Measurements from ENCODE around the gene B3GALNT2. TPM values are rescaled to one million over a fixed set of nuclear protein-coding genes. Genes with fewer than 3 reads are reported as not detected.

The B3GALNT2 gene
- total RNA-seq, 2 experiments from 2014 or later, result 10.1 to 12.0 TPM

GRCh38 chr1:235407419-235407818 is 96.8 kb downstream of the B3GALNT2 start:
- Mint-ChIP-seq H3K4me1 (no peaks in the 10 kb centered on the region), H3K27ac (no peak overlapping the region), H3K27me3 (no peaks in the 10 kb centered on the region), H3K9me3 (ENCODE audit: low read depth) (no peaks in the 10 kb centered on the region), H3K36me3 (ENCODE audit: low read depth) (peaks cover 2% of the 10 kb centered on the region), H3K4me3 (no peak overlapping the region)
- ChIA-PET POLR2A (no interaction called here), CTCF (interaction anchor here (1.5 kb wide), 1 partner anchor 264 kb away, joined by 7 read pairs; no protein-coding TSS in a partner anchor)
- intact Hi-C loops (cut with DNase I, micrococcal nuclease), result no loop called here
- ATAC-seq (no peak), DNase-seq (no peak)

GRCh38 chr1:235404190-235404589 is 100.1 kb downstream of the B3GALNT2 start:
- ATAC-seq (no peak), DNase-seq (no peak)
- Mint-ChIP-seq H3K4me3 (no peak overlapping the region), H3K36me3 (ENCODE audit: low read depth) (peaks cover 6% of the 10 kb centered on the region), H3K9me3 (ENCODE audit: low read depth) (no peaks in the 10 kb centered on the region), H3K27ac (no peak overlapping the region), H3K27me3 (no peaks in the 10 kb centered on the region), H3K4me1 (peaks cover 2% of the 10 kb centered on the region)
- POLR2A ChIA-PET, result no interaction called here
- CTCF ChIA-PET, result interaction anchor here (0.7 kb wide), 1 partner anchor 12 kb away, joined by 4 read pairs; no protein-coding TSS in a partner anchor
- intact Hi-C loops (cut with DNase I, micrococcal nuclease), result no loop called here

DNA sequence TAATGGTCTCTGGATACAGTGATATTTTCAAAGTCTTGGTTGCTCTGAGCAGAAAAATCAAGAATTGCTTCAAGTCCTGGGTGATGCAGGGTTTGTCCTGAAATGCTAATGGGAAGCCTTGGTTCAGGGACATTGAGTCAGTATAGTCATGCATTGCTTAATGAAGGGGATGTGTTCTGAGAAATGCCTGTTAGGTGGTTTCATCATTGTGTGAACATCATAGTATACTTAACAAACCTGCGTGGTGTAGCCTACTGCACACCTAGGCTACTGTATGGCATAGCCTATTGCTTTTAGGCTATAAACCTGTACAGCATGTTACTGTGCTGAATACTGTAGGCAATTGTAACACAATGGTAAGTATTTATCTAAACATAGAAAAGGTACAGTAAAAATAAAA is 100.7 kb downstream of the B3GALNT2 start:
- intact Hi-C loops (cut with DNase I, micrococcal nuclease), result no loop called here
- no peaks in the 10 kb centered on the region for H3K9me3 Mint-ChIP-seq (ENCODE audit: low read depth)
- ATAC-seq, result no peak
- H3K4me3 Mint-ChIP-seq, result no peak overlapping the region
- POLR2A ChIA-PET, result no interaction called here
- CTCF ChIA-PET, result no interaction called here
- H3K27ac Mint-ChIP-seq, result no peak overlapping the region
- H3K4me1 Mint-ChIP-seq, result peaks cover 2% of the 10 kb centered on the region
- H3K27me3 Mint-ChIP-seq, result no peaks in the 10 kb centered on the region
- H3K36me3 Mint-ChIP-seq (ENCODE audit: low read depth), result peaks cover 6% of the 10 kb centered on the region
- DNase-seq, result no peak

DNA sequence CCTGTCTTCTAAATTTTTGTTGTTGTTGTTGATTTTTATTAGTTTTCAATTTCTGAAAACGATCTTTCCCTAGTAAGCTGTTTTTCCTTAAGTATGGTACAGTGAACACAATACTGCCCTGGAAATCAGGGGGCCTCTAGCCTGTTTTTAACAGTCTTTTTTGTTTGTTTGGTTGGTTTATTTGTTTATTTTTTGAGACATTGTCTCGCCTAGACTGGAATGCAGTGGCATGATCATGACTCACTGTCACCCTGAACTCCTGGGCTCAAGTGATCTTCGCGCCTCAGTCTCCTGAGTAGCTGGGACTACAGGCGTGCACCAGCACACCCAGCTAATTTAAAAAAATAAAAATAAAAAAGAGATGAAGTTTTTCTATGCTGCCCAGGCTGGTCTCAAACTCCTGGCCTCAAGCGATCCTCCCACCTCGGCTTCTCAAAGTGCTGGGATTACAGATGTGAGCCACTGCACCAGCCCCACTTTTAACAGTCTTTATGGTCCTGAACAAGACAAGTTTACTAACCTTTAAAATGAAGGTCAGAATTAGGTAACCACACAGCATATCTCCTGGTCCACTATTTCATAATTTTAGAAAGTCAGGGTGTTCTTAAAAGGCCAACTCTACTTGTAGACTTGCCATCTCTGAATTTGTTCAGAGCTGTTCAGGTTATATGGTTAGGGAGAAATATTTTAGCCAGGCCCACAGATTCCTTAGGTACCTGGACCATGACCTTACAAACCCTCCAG is 101.6 kb downstream of the B3GALNT2 start:
- H3K9me3 Mint-ChIP-seq (ENCODE audit: low read depth), result no peaks in the 10 kb centered on the region
- no peak overlapping the region for H3K27ac Mint-ChIP-seq
- peaks cover 2% of the 10 kb centered on the region for H3K4me1 Mint-ChIP-seq
- H3K36me3 Mint-ChIP-seq (ENCODE audit: low read depth), result peaks cover 7% of the 10 kb centered on the region
- ATAC-seq, result no peak
- intact Hi-C loops (cut with DNase I, micrococcal nuclease), result no loop called here
- H3K27me3 Mint-ChIP-seq, result no peaks in the 10 kb centered on the region
- CTCF ChIA-PET, result no interaction called here
- H3K4me3 Mint-ChIP-seq, result no peak overlapping the region
- no peak for DNase-seq
- POLR2A ChIA-PET, result no interaction called here

DNA sequence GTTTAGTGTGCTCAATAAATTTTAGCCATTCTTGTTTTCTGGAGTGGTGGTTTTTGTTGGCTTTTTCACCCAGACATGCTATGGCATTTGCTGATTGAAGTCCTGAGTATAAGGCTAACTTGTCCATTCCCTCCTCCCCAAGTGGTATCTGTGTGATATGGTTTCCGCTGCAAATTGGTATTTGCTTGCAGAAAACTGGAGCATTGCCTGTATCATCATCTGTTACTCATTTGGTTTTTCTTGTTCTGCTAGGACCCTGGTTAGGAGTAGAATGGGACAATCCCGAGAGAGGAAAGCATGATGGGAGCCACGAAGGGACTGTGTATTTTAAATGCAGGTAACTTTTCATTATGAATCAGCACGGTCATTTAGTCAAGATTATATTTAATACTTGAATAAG is 103.0 kb downstream of the B3GALNT2 start:
- H3K36me3 Mint-ChIP-seq (ENCODE audit: low read depth), result peaks cover 7% of the 10 kb centered on the region
- H3K27ac Mint-ChIP-seq, result no peak overlapping the region
- ATAC-seq (no peak), DNase-seq (no peak)
- CTCF ChIA-PET, result no interaction called here
- peaks cover 2% of the 10 kb centered on the region for H3K4me1 Mint-ChIP-seq
- POLR2A ChIA-PET, result no interaction called here
- no peaks in the 10 kb centered on the region for H3K27me3 Mint-ChIP-seq
- H3K9me3 Mint-ChIP-seq (ENCODE audit: low read depth), result no peaks in the 10 kb centered on the region
- intact Hi-C loops (cut with DNase I, micrococcal nuclease), result no loop called here
- H3K4me3 Mint-ChIP-seq, result no peak overlapping the region

Other genes with a start within 250 kb of the B3GALNT2 start
- gene ARID4B, start 176.3 kb downstream of the B3GALNT2 start, total RNA-seq, result 10 to 100 TPM; 38.6 to 42.9 TPM
- gene GGPS1, start 175.9 kb downstream of the B3GALNT2 start, total RNA-seq, result 10 to 100 TPM; 35.6 to 37.4 TPM
- gene TBCE, start 137.0 kb downstream of the B3GALNT2 start, total RNA-seq, result 10 to 100 TPM; 22.3 to 26.1 TPM
- 1 to 10 TPM in 1 of 2 experiments, under 1 TPM in 1; 0.98 to 1.7 TPM for gene GNG4, start 145.3 kb upstream of the B3GALNT2 start, total RNA-seq

Measured in activated CD4-positive, alpha-beta T cell treated with anti-CD3 and anti-CD28 coated beads for 36 hours (primary cell).